Activated CD4-positive, alpha-beta T cell treated with anti-CD3 and anti-CD28 coated beads for 4 hours (primary cell): Measurements from ENCODE around the gene KAT14.
"Not testable (repeated sequence)": the region's sequence is repeated elsewhere in the genome, so short reads cannot be mapped to it uniquely, and the experiment has no call there.

ENCODE experiments used
- DNase-seq, 2 donors: peaks; one replicate each; pipeline ENCODE4 v3.0.0-alpha.2; 2020

Gene KAT14

GRCh38 chr20:18137412-18138265 lies at the start of gene KAT14, which contains the start of gene PET117:
KAT14 (plus strand) TSS chr20:18137863; CDS start chr20:18142661, 4,798 bp downstream.
PET117 (plus strand) TSS chr20:18137863; CDS start chr20:18137956, 93 bp downstream.
- DNase-seq, result peak; percentile 87 to 91

- not testable (repeated sequence) for DNase-seq
Observed at GRCh38 chr20:18088298-18088697, 49.4 kb upstream of the KAT14 start.

- not testable (repeated sequence) for DNase-seq
Observed at GRCh38 chr20:18088841-18089240, 48.8 kb upstream of the KAT14 start.

GRCh38 chr20:18090044-18090443 lies 47.6 kb upstream of the KAT14 start:
- DNase-seq, result no peak

- DNase-seq, result no peak
Observed at GRCh38 chr20:18090477-18090876, 47.2 kb upstream of the KAT14 start.

GRCh38 chr20:18091623-18092022 lies 46.0 kb upstream of the KAT14 start:
- DNase-seq, result no peak

- no peak for DNase-seq
Observed at GRCh38 chr20:18092890-18093289, 44.8 kb upstream of the KAT14 start.

- no peak for DNase-seq
Observed at GRCh38 chr20:18093388-18093787, 44.3 kb upstream of the KAT14 start.

- no peak for DNase-seq
Observed at GRCh38 chr20:18094191-18094590, 43.5 kb upstream of the KAT14 start.

GRCh38 chr20:18100569-18100968 lies 37.1 kb upstream of the KAT14 start:
- DNase-seq, result not testable (repeated sequence)

- DNase-seq, result no peak
Observed at GRCh38 chr20:18101125-18101810, 36.4 kb upstream of the KAT14 start.

- no peak for DNase-seq
Observed at GRCh38 chr20:18103497-18103896, 34.2 kb upstream of the KAT14 start.

GRCh38 chr20:18108326-18108725 lies 29.3 kb upstream of the KAT14 start:
- DNase-seq, result no peak

- not testable (repeated sequence) for DNase-seq
Observed at GRCh38 chr20:18128574-18128973, 9.1 kb upstream of the KAT14 start.

- no peak for DNase-seq
Observed at GRCh38 chr20:18132663-18133062, 5.0 kb upstream of the KAT14 start.

GRCh38 chr20:18133962-18134361 lies 3.7 kb upstream of the KAT14 start:
- DNase-seq, result no peak

- DNase-seq, result no peak
Observed at GRCh38 chr20:18138266-18138582, 561 bp downstream of the KAT14 start.

GRCh38 chr20:18138639-18139583 lies 1.2 kb downstream of the KAT14 start:
- no peak for DNase-seq

- DNase-seq, result no peak
Observed at GRCh38 chr20:18139832-18140231, 2.2 kb downstream of the KAT14 start.

- no peak for DNase-seq
Observed at GRCh38 chr20:18144541-18145099, 7.0 kb downstream of the KAT14 start.

GRCh38 chr20:18154342-18154741 lies 16.7 kb downstream of the KAT14 start:
- DNase-seq, result no peak

GRCh38 chr20:18156045-18156444 lies 18.4 kb downstream of the KAT14 start:
- DNase-seq, result no peak

GRCh38 chr20:18164356-18164755 lies 26.7 kb downstream of the KAT14 start:
- DNase-seq, result no peak
